ENCODE results near the gene ZBTB46. TPM values are rescaled to one million over a fixed set of nuclear protein-coding genes. Genes with fewer than 3 reads are reported as not detected.

Gene ZBTB46
- total RNA-seq, 1 donor from 2014 or later, result 7.4 TPM

- H3K36me3 ChIP-seq, result peaks cover 4 to 25% of the 10 kb centered on the region in 2 donors
- no peaks in the 10 kb centered on the region for H3K9me3 ChIP-seq
- intact Hi-C loops (cut with DNase I), result no loop called here
- DNase-seq (ENCODE audit: extremely low spot score in 2 of 2), result no peak
- TF ChIP-seq POLR2A (IDR thresholded peaks at IDR 0.05) (no peak), POLR2AphosphoS5 (IDR thresholded peaks at IDR 0.05; ENCODE audit: insufficient read depth in 1 of 2, low read depth in 1 of 2) (no peak), CTCF (IDR thresholded peaks at IDR 0.05) (no peak)
- H3K27ac ChIP-seq, result peak overlapping the region; percentile 82
- H3K4me3 ChIP-seq, result peak overlapping the region; percentile 91 to 93
- no peaks in the 10 kb centered on the region for H3K27me3 ChIP-seq
- H3K4me1 ChIP-seq, result peaks cover 30% of the 10 kb centered on the region
Measured at GRCh38 chr20:63706852-63707557, 124.1 kb downstream of the ZBTB46 start.

- H3K36me3 ChIP-seq, result peaks cover 0 to 21% of the 10 kb centered on the region in 2 donors
- H3K4me3 ChIP-seq, result peak overlapping the region in 1 of 2 donors; percentile 93
- no peaks in the 10 kb centered on the region for H3K9me3 ChIP-seq
- TF ChIP-seq POLR2A (IDR thresholded peaks at IDR 0.05), result no peak
- no peak for TF ChIP-seq POLR2AphosphoS5 (IDR thresholded peaks at IDR 0.05; ENCODE audit: insufficient read depth in 1 of 2, low read depth in 1 of 2)
- TF ChIP-seq CTCF (IDR thresholded peaks at IDR 0.05), result no peak
- DNase-seq (ENCODE audit: extremely low spot score in 2 of 2), result no peak
- intact Hi-C loops (cut with DNase I), result no loop called here
- H3K27me3 ChIP-seq, result no peaks in the 10 kb centered on the region
- H3K27ac ChIP-seq, result no peak overlapping the region
- H3K4me1 ChIP-seq, result peaks cover 26% of the 10 kb centered on the region
Measured at GRCh38 chr20:63706027-63706695, 124.9 kb downstream of the ZBTB46 start.

GRCh38 chr20:63705232-63706026 is 125.6 kb downstream of the ZBTB46 start:
- intact Hi-C loops (cut with DNase I), result no loop called here
- DNase-seq (ENCODE audit: extremely low spot score in 2 of 2), result no peak
- TF ChIP-seq POLR2AphosphoS5 (IDR thresholded peaks at IDR 0.05; ENCODE audit: insufficient read depth in 1 of 2, low read depth in 1 of 2) (no peak), CTCF (IDR thresholded peaks at IDR 0.05) (no peak), POLR2A (IDR thresholded peaks at IDR 0.05) (no peak)
- no peak overlapping the region for H3K27ac ChIP-seq
- H3K27me3 ChIP-seq, result no peaks in the 10 kb centered on the region
- H3K36me3 ChIP-seq, result peaks cover 0 to 21% of the 10 kb centered on the region in 2 donors
- H3K4me3 ChIP-seq, result no peak overlapping the region
- peaks cover 26% of the 10 kb centered on the region for H3K4me1 ChIP-seq
- H3K9me3 ChIP-seq, result no peaks in the 10 kb centered on the region

- Histone ChIP-seq H3K9me3 (no peaks in the 10 kb centered on the region), H3K4me3 (no peak overlapping the region), H3K27me3 (no peaks in the 10 kb centered on the region), H3K4me1 (peaks cover 28% of the 10 kb centered on the region), H3K36me3 (peaks cover 0 to 21% of the 10 kb centered on the region in 2 donors), H3K27ac (no peak overlapping the region)
- intact Hi-C loops (cut with DNase I), result no loop called here
- TF ChIP-seq POLR2A (IDR thresholded peaks at IDR 0.05), result no peak
- no peak for TF ChIP-seq POLR2AphosphoS5 (IDR thresholded peaks at IDR 0.05; ENCODE audit: insufficient read depth in 1 of 2, low read depth in 1 of 2)
- no peak for TF ChIP-seq CTCF (IDR thresholded peaks at IDR 0.05)
- no peak for DNase-seq (ENCODE audit: extremely low spot score in 2 of 2)
Measured at GRCh38 chr20:63704749-63705117, 126.3 kb downstream of the ZBTB46 start.

All from vagina (tissue), 2 donors.